Skeletal muscle satellite cell (primary cell): ENCODE data around the gene CCDC175.

Experiments used
- H3K27me3 ChIP-seq: 2 replicates; pipeline ENCODE4 v1.7.0; 2013; ENCODE audit warnings: low read length; ENCODE audit not compliant: control insufficient read depth, insufficient read depth
- H3K36me3 ChIP-seq: 2 replicates; pipeline ENCODE4 v1.7.0; 2013; ENCODE audit warnings: mild to moderate bottlenecking, control low read depth, low read length; ENCODE audit not compliant: insufficient read depth
- H3K4me1 ChIP-seq: 2 replicates; pipeline ENCODE4 v1.7.0; 2013; ENCODE audit warnings: low read length; ENCODE audit not compliant: control insufficient read depth, insufficient read depth
- H3K4me2 ChIP-seq: 2 replicates; pipeline ENCODE4 v1.7.0; 2013; ENCODE audit warnings: mild to moderate bottlenecking, low read length
- H3K4me3 ChIP-seq: 2 replicates; pipeline ENCODE4 v1.7.0; 2013; ENCODE audit warnings: low read length
- H3K9ac ChIP-seq: 2 replicates; pipeline ENCODE4 v1.7.0; 2013; ENCODE audit warnings: mild to moderate bottlenecking, low read depth, low read length, moderate library complexity
- H3K9me3 ChIP-seq: replicated peaks from 2 replicates; pipeline ENCODE4 v1.7.0; 2013; ENCODE audit warnings: mild to moderate bottlenecking, control low read depth, low read length

CCDC175 gene

GRCh38 chr14:59455411-59455810 is 121.2 kb downstream of the CCDC175 start:
- Histone ChIP-seq H3K4me1 (peaks cover 26% of the 10 kb centered on the region), H3K9me3 (no peaks in the 10 kb centered on the region), H3K4me3 (no peak overlapping the region), H3K27me3 (no peaks in the 10 kb centered on the region), H3K9ac (no peak overlapping the region), H3K36me3 (peaks cover 40% of the 10 kb centered on the region), H3K4me2 (no peak overlapping the region)
